MM.1S (cell line): Measurements from ENCODE around the gene SCAI.

ENCODE experiments used
- EZH2 ChIP-seq: fragments of 300-600 bp; sonication (generic); optimal IDR thresholded peaks from 2 replicates; pipeline ENCODE3; 2017; ENCODE audit warnings: low read depth, mild to moderate bottlenecking, antibody characterized with exemption, low read length, mixed read lengths
- EZH2phosphoT487 ChIP-seq: fragments of 300-600 bp; sonication (generic); IDR thresholded peaks from 2 replicates; pipeline ENCODE4 v1.6.1; 2018; ENCODE audit warnings: antibody characterized with exemption, low read length
- TF ChIP-seq, protein P1 (sequence below): fragments of 300-600 bp; sonication (generic); IDR thresholded peaks from 2 replicates; pipeline ENCODE4 v1.5.1; 2016; ENCODE audit warnings: antibody characterized with exemption, low read length, mixed read lengths

DNA sequence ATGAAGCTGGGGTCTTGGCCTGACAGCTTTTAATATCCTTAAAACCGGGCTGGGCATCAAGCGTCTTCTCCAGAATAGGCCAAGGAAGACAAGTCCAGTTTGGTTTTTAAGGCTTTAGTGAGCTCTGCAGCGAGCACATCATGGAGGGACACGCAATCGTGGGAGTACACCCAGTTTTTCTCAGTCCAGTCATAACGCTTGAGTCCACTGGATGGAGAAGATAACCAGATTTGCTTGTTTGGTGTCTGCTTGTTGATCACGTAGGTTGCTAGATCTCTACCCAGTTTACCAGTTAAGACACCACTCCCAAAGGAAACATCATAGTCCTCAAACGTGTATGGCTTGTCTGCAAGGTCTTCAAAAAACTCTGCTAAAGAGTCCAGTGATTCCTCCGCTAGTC, 175.1 kb downstream of the SCAI start:
- TF ChIP-seq, protein P1, sequence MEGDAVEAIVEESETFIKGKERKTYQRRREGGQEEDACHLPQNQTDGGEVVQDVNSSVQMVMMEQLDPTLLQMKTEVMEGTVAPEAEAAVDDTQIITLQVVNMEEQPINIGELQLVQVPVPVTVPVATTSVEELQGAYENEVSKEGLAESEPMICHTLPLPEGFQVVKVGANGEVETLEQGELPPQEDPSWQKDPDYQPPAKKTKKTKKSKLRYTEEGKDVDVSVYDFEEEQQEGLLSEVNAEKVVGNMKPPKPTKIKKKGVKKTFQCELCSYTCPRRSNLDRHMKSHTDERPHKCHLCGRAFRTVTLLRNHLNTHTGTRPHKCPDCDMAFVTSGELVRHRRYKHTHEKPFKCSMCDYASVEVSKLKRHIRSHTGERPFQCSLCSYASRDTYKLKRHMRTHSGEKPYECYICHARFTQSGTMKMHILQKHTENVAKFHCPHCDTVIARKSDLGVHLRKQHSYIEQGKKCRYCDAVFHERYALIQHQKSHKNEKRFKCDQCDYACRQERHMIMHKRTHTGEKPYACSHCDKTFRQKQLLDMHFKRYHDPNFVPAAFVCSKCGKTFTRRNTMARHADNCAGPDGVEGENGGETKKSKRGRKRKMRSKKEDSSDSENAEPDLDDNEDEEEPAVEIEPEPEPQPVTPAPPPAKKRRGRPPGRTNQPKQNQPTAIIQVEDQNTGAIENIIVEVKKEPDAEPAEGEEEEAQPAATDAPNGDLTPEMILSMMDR = no peak
- no peak for TF ChIP-seq EZH2phosphoT487
- TF ChIP-seq EZH2 = no peak
